H1 (cell line): ENCODE measurements around the gene RELN. TPM values are rescaled to one million over a fixed set of nuclear protein-coding genes. Genes with fewer than 3 reads are reported as not detected.

Source experiments
- CTCF ChIA-PET: fragments of 300-600 bp; sonication (Branson Sonifier 250); formaldehyde crosslinking; loops from one replicate; lab custom pipeline; 2021; ENCODE audit not compliant: partially characterized antibody; lab: Charles Lee
- POLR2A ChIA-PET: fragments of 300-600 bp; sonication (Branson Sonifier 250); formaldehyde crosslinking; loops from one replicate; lab custom pipeline; 2021; ENCODE audit warnings: inconsistent platforms; ENCODE audit not compliant: partially characterized antibody; lab: Charles Lee
- DNase-seq, 2 experiments: peaks; one replicate each; pipeline versions ENCODE4 v3.0.0 to v3.0.0-alpha.2; 2010 to 2022; ENCODE audit warnings: low spot score in 2 of 2, low read depth in 1 of 2, mixed read lengths in 1 of 2
- FAIRE-seq: peaks from 2 replicates; lab custom pipeline; 2011; peaks lifted over from hg19 to GRCh38; lab: Jason Lieb, UNC
- H2AFZ ChIP-seq: 2 replicates; pipeline ENCODE4 v1.8.1; 2012; ENCODE audit warnings: low read length, inconsistent platforms
- H2AK5ac ChIP-seq: 2 replicates; pipeline ENCODE4 v1.6.1; 2013; ENCODE audit warnings: low read depth, low read length
- H2BK120ac ChIP-seq: replicated peaks from 2 replicates; pipeline ENCODE3; 2013; ENCODE audit warnings: low read depth, low read length, inconsistent platforms
- H2BK12ac ChIP-seq: 2 replicates; pipeline ENCODE4 v1.6.1; 2013; ENCODE audit warnings: low read depth, low read length
- H2BK15ac ChIP-seq: 2 replicates; pipeline ENCODE4 v1.6.1; 2013; ENCODE audit warnings: low read length
- H2BK20ac ChIP-seq: 2 replicates; pipeline ENCODE4 v1.6.1; 2013; ENCODE audit warnings: low read length
- H2BK5ac ChIP-seq: 2 replicates; pipeline ENCODE4 v1.6.1; 2013; ENCODE audit warnings: low read depth, low read length
- H3K14ac ChIP-seq: 2 replicates; pipeline ENCODE4 v1.6.1; 2013; ENCODE audit warnings: inconsistent platforms; ENCODE audit not compliant: insufficient read length
- H3K18ac ChIP-seq: 2 replicates; pipeline ENCODE4 v1.6.1; 2013; ENCODE audit warnings: low read length; ENCODE audit errors: extremely low read depth
- H3K23ac ChIP-seq: 2 replicates; pipeline ENCODE4 v1.6.1; 2013; ENCODE audit warnings: inconsistent platforms; ENCODE audit not compliant: insufficient read length
- H3K23me2 ChIP-seq: 2 replicates; pipeline ENCODE4 v1.6.1; 2013; ENCODE audit warnings: low read depth, low read length
- H3K27ac ChIP-seq: 2 replicates; pipeline ENCODE4 v1.6.1; 2011; ENCODE audit warnings: low read depth, low read length, inconsistent platforms
- H3K27me3 ChIP-seq, 4 experiments: replicated peaks in 1 of 4; 1 replicate in 1 of 4; 2 replicates in 3 of 4; pipeline versions ENCODE4 v1.6.1 to v1.8.1; 2011 to 2013; ENCODE audit warnings: low read length in 3 of 4, mild to moderate bottlenecking in 3 of 4, inconsistent platforms in 2 of 4, mixed read lengths in 2 of 4, moderate library complexity in 1 of 4; ENCODE audit not compliant: control insufficient read depth in 3 of 4, insufficient read depth in 3 of 4; ENCODE audit errors: extremely low read depth in 1 of 4
- H3K36me3 ChIP-seq, 4 experiments: 2 replicates each; pipeline versions ENCODE4 v1.6.1 to v1.8.1; 2011 to 2013; ENCODE audit warnings: mild to moderate bottlenecking in 4 of 4, low read length in 3 of 4, moderate library complexity in 2 of 4, control low read depth in 1 of 4, inconsistent platforms in 1 of 4; ENCODE audit not compliant: insufficient read depth in 4 of 4, control insufficient read depth in 2 of 4
- H3K4ac ChIP-seq: replicated peaks from 2 replicates; pipeline ENCODE3; 2013; ENCODE audit warnings: low read length, low read depth, mixed read lengths, inconsistent platforms; ENCODE audit not compliant: insufficient read length
- H3K4me1 ChIP-seq, 4 experiments: replicated peaks in 1 of 4; 1 replicate in 1 of 4; 2 replicates in 3 of 4; pipeline versions ENCODE4 v1.6.1 to v1.8.1; 2011 to 2013; ENCODE audit warnings: low read length in 3 of 4, inconsistent platforms in 2 of 4, mixed read lengths in 1 of 4; ENCODE audit not compliant: insufficient read depth in 4 of 4, control insufficient read depth in 3 of 4
- H3K4me2 ChIP-seq, 2 experiments: 2 replicates each; pipeline versions ENCODE4 v1.6.1 to v1.8.1; 2011 to 2013; ENCODE audit warnings: low read depth in 2 of 2, low read length in 2 of 2, control low read depth in 1 of 2, inconsistent platforms in 1 of 2, mild to moderate bottlenecking in 1 of 2; ENCODE audit not compliant: insufficient read depth in 1 of 2
- H3K4me3 ChIP-seq, 4 experiments: fragments of 200-600, 300-600 bp in 1 of 4; sonication (generic), shearing (Covaris generic), sonication (Bioruptor Twin) in 1 of 4; 2 replicates each; pipeline versions ENCODE4 v1.5.1 to v1.8.1; 2011 to 2016; ENCODE audit warnings: low read length in 4 of 4, low read depth in 3 of 4, control low read depth in 2 of 4, inconsistent platforms in 2 of 4, mild to moderate bottlenecking in 2 of 4, mixed read lengths in 1 of 4, moderate library complexity in 1 of 4; ENCODE audit not compliant: insufficient read depth in 2 of 4; ENCODE audit errors: extremely low read depth in 1 of 4
- H3K56ac ChIP-seq: replicated peaks from 2 replicates; pipeline ENCODE3; 2013; ENCODE audit warnings: low read depth, mild to moderate bottlenecking, mixed read lengths, low read length, inconsistent platforms; ENCODE audit not compliant: insufficient read length
- H3K79me1 ChIP-seq: 2 replicates; pipeline ENCODE4 v1.6.1; 2013; ENCODE audit warnings: low read depth, low read length, control low read depth
- H3K79me2 ChIP-seq, 2 experiments: 2 replicates each; pipeline versions ENCODE4 v1.6.1 to v1.8.1; 2012 to 2013; ENCODE audit warnings: low read length in 2 of 2, mild to moderate bottlenecking in 2 of 2, inconsistent platforms in 1 of 2; ENCODE audit not compliant: insufficient read depth in 2 of 2, control insufficient read depth in 1 of 2
- H3K9ac ChIP-seq, 4 experiments: replicated peaks in 1 of 4; 1 replicate in 1 of 4; 2 replicates in 3 of 4; pipeline versions ENCODE4 v1.6.1 to v1.8.1; 2011 to 2013; ENCODE audit warnings: low read depth in 3 of 4, low read length in 3 of 4, control low read depth in 2 of 4, mild to moderate bottlenecking in 2 of 4, moderate library complexity in 2 of 4, inconsistent platforms in 1 of 4; ENCODE audit errors: extremely low read depth in 1 of 4
- H3K9me3 ChIP-seq, 2 experiments: 2 replicates each; pipeline versions ENCODE4 v1.6.1 to v1.8.1; 2012 to 2013; ENCODE audit warnings: mild to moderate bottlenecking in 2 of 2, moderate library complexity in 2 of 2, control low read depth in 1 of 2, inconsistent platforms in 1 of 2, low read depth in 1 of 2, low read length in 1 of 2, mixed read lengths in 1 of 2; ENCODE audit not compliant: insufficient read depth in 2 of 2
- H4K20me1 ChIP-seq, 2 experiments: replicated peaks in 1 of 2; 2 replicates each; pipeline versions ENCODE3 to v1.8.1; 2011 to 2013; ENCODE audit warnings: inconsistent platforms in 2 of 2, low read length in 2 of 2, mild to moderate bottlenecking in 1 of 2; ENCODE audit not compliant: insufficient read depth in 2 of 2, control insufficient read depth in 1 of 2
- H4K5ac ChIP-seq: 2 replicates; pipeline ENCODE4 v1.6.1; 2013; ENCODE audit warnings: low read length, low read depth, mixed read lengths, inconsistent platforms; ENCODE audit not compliant: insufficient read length
- H4K8ac ChIP-seq: 2 replicates; pipeline ENCODE4 v1.8.0; 2013; ENCODE audit warnings: mild to moderate bottlenecking, moderate library complexity, low read length, inconsistent platforms; ENCODE audit not compliant: insufficient read depth; ENCODE audit errors: extremely low read depth
- H4K91ac ChIP-seq: replicated peaks from 2 replicates; pipeline ENCODE3; 2013; ENCODE audit warnings: low read length, mixed read lengths, inconsistent platforms; ENCODE audit not compliant: insufficient read length
- EZH2 ChIP-seq: fragments of 200-600 bp; sonication (generic); IDR thresholded peaks from 2 replicates; pipeline ENCODE4 v1.7.1; 2012; ENCODE audit warnings: low read depth, mild to moderate bottlenecking, moderate library complexity, low read length, inconsistent platforms; ENCODE audit not compliant: severe bottlenecking
- MAFK ChIP-seq: IDR thresholded peaks from 2 replicates; pipeline ENCODE4 v1.6.1; 2012; ENCODE audit warnings: low read depth, mild to moderate bottlenecking, improper control_type of control experiment, low read length
- WGBS, 2 experiments: shearing (Covaris generic) in 1 of 2; methylation state at CpG; one replicate each; pipeline versions ENCODE4 v1.1.6 to v1.1.7; 2013 to 2015; ENCODE audit warnings: low lambda C conversion rate in 2 of 2, mixed read lengths in 2 of 2, inconsistent platforms in 1 of 2, low coverage in 1 of 2, missing lambda C conversion rate in 1 of 2; ENCODE audit not compliant: insufficient replicate concordance in 2 of 2, insufficient coverage in 1 of 2, insufficient read length in 1 of 2; ENCODE audit errors: extremely low coverage in 1 of 2, missing lambda C conversion rate in 1 of 2; 5-methylcytosine and 5-hydroxymethylcytosine counted together
- polyA plus RNA-seq, 7 experiments: library from polyadenylated mRNA; depleted of rRNA in 3 of 7; stranded (reverse) in 5 of 7; unstranded in 2 of 7; fragments of >200 nt in 5 of 7; fragments of 200-250 nt in 2 of 7; gene quantifications; 1 replicate in 5 of 7; 2 replicates in 1 of 7; 4 replicates in 1 of 7; pipeline versions ENCODE4 v1.2.1 to v1.2.3, GENCODE V29; 2011 to 2013; ENCODE audit warnings: missing spikeins in 2 of 7, mixed read lengths in 2 of 7
- total RNA-seq: library from RNA; stranded (reverse); fragmentation: NEBNext Ultra II Directional; extraction: Animal tissue kit (Norgen Biotek cat#: 25700); gene quantifications from 2 replicates; pipeline ENCODE4 v1.2.1, GENCODE V29; 2021

Gene RELN
- total and polyA plus RNA-seq, 2 of the 8 experiments (the other 6 are each of a cell fraction or from before 2014, with no cell fraction given): 0.03 to 0.07 TPM

- Histone ChIP-seq H3K23ac (no peak overlapping the region), H3K18ac (no peak overlapping the region; the same call in 1 of the 2 replicates), H3K23me2 (0 out of 2 replicates have a peak, but pooled peaks cover 1% of the 10 kb centered on the region), H2AK5ac (no peak overlapping the region), H3K4me2 (no peak overlapping the region), H3K4me1 (peaks cover 0 to 3% (median 1%) of the 10 kb centered on the region in 4 experiments; a peak in 4 of 7 replicates), H2BK15ac (no peak overlapping the region), H2BK12ac (no peak overlapping the region), H3K27ac (no peak overlapping the region), H2BK20ac (no peak overlapping the region)
- no peak for FAIRE-seq
- TF ChIP-seq EZH2 (no peak), MAFK (peak; percentile 47; the same call in 1 of the 2 replicates)
- TF ChIP-seq, all 59 proteins: peak for 1
- no peak overlapping the region for H2AFZ ChIP-seq
- H3K9ac ChIP-seq: no peak overlapping the region
- H4K20me1 ChIP-seq: no peaks in the 10 kb centered on the region
- H3K4ac ChIP-seq: no peak overlapping the region
- H3K4me3 ChIP-seq: no peak overlapping the region
- H3K9me3 ChIP-seq: no peaks in the 10 kb centered on the region
- no peaks in the 10 kb centered on the region for H3K79me2 ChIP-seq
- no peak for DNase-seq
- H3K36me3 ChIP-seq: no peaks in the 10 kb centered on the region
- H3K27me3 ChIP-seq: no peaks in the 10 kb centered on the region
- H2BK5ac ChIP-seq: no peak overlapping the region
- POLR2A ChIA-PET: no interaction called here
- no peak overlapping the region for H4K91ac ChIP-seq
- no peak overlapping the region for H4K5ac ChIP-seq
- no peak overlapping the region for H2BK120ac ChIP-seq
- H4K8ac ChIP-seq: no peak overlapping the region
- H3K56ac ChIP-seq: no peak overlapping the region
- no peaks in the 10 kb centered on the region for H3K79me1 ChIP-seq
- CTCF ChIA-PET: interaction anchor here (1.8 kb wide), 1 partner anchor 194 kb away, joined by 6 read pairs; no protein-coding TSS in a partner anchor
- H3K14ac ChIP-seq: no peak overlapping the region
- WGBS, 2 experiments: 81% methylated on average over 5 of the region's 5 CpGs; no CpG with 5 or more reads in 1 of the 2 experiments
These were observed 222.8 kb downstream of the RELN start for GRCh38 chr7:103766660-103767059.
